ENCODE results near the gene DPYSL4.

DPYSL4 gene

GRCh38 chr10:132197271-132198067, 10.7 kb downstream of the DPYSL4 start:
- no peak for DNase-seq

DNA sequence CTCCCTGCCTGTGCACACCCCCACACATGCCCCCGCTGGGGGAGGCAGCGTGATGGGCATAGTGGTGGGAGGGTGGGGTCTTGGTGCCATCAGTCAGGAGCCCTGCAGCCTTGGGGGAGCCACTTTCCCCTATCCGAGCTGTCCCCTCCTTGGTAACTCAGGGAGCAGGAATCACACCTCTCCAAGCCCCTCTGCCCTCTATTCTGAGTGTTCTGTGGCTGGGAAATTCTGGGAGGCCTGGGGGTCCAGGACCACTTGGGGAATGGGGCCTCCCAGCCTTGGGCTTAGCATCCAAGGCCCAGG, 11.3 kb downstream of the DPYSL4 start:
- DNase-seq = no peak

GRCh38 chr10:132198381-132199181, 11.8 kb downstream of the DPYSL4 start:
- no peak for DNase-seq

DNA sequence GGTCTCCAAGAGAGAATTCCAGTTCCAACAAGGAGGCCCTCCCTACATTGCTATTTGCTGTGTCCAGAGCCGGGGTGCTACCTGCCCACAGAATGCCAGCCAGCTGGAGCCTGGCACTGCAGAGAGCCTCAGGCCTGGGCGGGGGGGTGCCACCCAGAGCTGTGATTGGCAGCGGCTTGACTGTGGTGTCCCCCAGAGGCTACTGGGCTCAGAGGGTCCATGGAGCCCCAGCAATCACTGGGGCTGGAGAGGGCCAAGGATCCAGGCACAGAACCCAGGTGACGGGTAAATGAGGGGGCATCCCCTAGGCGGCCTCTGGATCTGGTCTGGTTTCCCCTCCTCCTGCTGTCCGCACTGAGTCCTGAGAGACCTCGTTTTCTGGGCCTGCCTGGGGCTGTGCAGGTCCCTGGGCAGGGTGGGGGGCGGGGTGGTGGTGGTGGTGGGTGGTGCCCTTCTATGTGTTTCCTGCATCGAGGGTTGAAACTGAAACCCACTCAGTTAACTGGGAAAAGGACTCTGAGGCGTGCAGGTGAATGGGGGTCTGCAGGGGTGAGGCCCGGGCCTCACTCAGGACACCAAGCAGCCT, 12.6 kb downstream of the DPYSL4 start:
- no peak for DNase-seq

GRCh38 chr10:132199854-132200311, 13.1 kb downstream of the DPYSL4 start:
- no peak for DNase-seq

DNA sequence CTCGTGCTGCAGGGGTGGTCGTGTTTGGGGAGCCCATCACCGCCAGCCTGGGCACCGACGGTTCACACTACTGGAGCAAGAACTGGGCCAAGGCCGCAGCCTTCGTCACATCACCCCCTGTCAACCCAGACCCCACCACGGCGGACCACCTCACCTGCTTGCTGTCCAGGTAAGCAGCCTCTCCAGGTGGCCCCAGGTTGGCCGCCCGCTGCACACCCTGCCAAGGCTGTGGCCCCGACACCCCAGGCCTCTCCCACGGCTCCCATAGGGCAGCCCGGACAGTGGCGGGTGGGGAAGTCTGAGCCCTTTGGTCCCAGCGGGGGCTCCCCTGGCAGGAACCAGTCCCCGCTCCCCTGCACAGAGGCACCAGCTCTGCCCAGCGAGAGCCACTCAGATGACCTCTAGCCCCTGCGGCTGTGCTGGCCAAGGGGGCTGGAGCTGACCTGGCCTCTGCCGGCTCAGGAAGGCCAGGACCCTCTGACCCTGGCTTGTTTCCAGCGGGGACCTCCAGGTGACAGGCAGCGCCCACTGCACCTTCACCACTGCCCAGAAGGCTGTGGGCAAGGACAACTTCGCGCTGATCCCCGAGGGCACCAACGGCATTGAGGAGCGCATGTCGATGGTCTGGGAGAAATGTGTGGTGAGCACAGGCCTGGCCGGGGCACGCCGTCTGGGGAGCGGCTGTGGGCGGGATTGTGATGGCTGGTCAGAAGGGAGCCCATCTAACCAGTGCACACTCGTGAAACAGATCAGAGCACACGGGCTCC, 13.8 kb downstream of the DPYSL4 start:
- no peak for DNase-seq

DNA sequence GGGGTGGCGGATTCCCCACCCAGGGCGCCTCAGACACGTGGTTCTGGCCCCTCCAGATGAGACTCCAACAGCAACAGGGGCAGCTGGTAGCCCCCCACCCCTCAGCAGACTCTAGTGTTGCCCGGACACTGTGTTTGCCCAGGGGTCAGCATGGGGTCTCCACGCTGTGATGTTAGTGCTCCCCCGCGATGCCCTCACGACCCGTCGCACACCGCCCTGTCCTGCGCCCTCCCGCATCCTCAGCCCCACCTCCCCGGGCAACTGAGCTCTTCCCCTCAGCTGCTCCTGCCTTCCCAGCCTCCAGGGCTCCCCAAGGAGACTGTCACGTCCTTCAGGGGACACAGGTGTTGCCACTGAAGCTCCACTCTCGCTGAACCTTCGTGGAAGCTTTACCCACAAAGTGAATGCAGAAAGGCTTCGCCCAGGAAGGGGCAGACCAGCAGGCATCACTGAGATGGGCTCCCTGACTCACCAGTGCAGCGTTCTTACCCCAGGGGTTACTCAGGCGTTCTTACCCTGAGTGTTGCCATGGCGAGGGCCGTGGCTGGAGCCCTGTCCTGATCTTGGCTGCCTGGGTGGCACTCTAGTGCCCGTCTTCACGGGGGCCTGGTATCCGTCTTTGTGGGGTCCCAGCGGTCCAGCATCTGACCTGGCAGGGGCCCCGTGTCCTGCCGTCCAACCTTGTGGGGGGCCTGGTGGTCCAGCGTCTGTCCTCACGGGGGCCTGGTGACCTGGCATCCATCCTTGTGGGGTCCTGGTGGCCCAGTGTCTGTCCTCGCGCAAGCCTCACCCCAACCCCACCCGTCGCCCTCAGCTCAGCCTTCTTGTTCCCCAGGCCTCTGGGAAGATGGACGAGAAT, 14.6 kb downstream of the DPYSL4 start:
- DNase-seq = no peak

DNA sequence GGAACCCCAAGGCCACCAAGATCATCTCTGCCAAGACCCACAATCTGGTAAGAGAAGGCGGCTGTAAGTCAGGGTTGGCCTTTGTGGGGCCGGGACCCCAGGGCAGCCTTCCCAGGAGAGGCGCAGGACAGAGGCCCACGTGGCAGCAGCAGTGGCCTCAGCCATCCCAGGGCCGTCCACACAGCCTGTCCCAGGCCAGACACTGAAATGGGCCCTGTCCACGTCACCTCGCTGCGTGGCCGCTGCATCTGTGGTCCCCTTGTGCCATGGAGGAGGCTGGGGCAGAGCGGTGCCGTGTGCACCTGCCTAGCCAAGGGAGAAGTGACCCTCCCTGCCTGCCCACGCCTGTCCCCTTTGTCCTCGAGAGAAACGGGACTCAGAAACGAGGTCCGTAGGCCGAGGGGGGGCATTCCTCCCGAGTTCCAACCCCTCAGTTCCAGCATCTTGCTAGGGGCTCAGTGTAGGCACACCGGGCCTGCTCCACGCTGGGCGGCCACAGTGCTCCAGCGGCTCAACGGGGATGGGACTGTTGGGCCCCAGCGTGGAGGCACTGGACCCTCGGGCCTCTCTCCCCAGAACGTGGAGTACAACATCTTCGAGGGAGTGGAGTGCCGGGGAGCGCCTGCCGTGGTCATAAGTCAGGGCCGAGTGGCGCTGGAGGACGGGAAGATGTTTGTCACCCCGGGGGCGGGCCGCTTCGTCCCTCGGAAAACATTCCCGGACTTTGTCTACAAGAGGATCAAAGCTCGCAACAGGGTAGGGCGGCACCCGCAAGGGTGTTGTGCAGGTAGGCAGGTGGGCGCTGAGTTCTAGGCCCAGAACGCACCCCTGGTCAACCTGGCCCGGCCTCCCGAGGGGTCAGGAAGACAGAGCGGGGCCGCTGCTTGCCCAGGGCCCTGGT, 15.6 kb downstream of the DPYSL4 start:
- DNase-seq = no peak

DNA sequence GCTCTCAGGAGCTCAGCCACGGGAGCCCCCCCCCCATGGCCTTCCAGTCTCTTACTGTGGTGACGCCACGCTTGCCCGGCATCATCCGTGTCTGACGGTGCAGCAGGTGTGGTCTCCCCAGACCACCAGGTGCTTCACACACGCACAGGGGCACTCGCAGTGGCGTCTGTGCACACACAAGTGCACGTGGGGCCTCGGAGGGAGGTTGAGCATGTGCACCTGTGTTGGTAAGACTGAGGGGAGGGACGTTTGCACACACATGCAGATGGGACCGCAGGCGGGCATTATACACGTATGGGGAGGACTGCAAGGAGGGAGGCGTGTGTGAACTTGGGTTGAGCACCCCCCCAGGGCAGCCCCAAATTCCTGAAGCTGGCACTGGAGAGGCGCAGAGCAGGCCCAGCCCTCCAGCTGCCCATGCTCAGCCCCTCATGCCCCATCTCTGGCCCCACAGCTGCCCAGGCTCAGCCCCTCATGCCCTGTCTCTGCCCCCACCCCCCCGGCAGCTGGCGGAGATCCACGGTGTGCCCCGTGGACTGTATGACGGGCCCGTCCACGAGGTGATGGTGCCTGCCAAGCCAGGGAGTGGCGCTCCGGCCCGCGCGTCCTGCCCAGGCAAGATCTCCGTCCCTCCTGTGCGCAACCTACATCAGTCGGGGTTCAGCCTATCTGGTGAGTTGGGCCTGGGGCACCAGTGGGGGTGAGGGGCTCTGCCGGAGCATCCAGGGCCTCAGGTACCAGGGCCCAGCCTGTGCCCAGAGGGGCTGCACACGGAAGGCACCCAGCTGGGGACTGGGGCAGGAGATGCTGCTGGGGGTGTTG, 16.7 kb downstream of the DPYSL4 start:
- no peak for DNase-seq

DNA sequence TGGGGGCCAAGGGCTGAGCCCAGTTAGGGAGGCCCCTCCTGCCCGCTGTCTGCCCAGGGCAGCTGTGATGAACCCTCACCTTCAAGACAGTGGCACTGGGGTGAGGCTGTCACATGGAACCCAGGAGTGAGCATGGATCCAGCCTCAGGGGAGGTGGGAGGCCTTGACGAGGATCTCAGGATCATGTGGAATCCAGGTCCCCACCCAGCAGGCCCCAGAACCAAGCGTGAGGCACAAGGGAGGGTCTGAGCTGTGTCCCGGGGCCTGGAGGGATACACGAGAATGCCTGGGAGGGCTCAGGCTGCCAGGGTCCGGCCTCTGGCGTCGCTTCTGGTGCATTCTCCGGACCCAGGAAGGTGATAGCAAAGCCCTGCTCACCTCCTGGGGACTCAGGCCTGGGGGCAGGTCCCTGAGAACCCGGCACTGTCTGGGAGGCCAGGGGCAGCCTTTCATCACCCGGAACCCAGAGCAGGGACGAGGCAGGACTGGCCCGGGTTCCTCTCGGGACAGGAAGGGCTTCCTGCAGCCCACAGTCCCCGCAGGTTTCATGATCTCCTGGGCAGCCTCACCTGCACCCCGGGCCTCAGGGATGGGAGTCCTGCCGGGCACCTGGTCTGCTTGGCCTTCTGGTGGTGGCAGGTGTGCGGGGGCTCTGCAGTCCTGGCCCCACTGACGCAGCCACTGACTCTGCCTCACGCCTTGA, 17.5 kb downstream of the DPYSL4 start:
- no peak for DNase-seq

DNA sequence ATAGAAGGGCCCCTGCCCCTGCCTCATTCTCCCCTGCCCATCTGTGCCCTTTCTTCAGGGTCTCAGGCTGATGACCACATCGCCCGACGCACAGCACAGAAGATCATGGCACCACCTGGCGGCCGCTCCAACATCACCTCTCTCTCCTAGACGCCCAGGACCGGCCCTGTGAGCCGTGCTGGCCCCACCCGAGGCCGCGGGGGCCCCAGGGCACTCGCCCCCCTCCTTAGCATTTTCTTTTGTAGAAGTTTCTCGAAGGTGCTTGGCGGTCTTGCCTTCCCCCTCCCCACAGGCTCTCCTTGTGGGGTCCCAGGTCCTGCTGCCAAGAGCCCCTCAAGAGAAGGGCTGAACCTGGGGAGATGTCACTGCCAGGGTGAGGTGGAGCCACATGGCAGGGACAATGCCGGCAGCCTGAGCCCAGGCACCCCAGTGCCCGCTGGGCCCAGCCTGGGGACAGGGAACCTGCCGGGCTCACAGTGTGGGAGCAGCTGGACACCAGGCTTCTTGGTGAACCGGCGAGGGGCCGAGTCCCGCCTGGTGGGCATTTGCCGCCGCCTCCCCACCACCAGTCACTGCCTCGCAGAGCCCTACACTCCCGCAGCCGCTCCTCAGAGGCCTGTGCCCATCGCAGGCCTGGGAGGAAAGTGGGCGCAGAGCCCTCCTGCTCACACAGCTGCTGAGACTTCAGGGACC, 18.2 kb downstream of the DPYSL4 start:
- DNase-seq = no peak

- no peak for DNase-seq
These were observed 19.1 kb downstream of the DPYSL4 start for GRCh38 chr10:132205650-132206376.

GRCh38 chr10:132206377-132206745, 19.6 kb downstream of the DPYSL4 start:
- DNase-seq = no peak

GRCh38 chr10:132206806-132207535, 20.2 kb downstream of the DPYSL4 start:
- DNase-seq = no peak

GRCh38 chr10:132207536-132208461, 21.1 kb downstream of the DPYSL4 start:
- no peak for DNase-seq

DNA sequence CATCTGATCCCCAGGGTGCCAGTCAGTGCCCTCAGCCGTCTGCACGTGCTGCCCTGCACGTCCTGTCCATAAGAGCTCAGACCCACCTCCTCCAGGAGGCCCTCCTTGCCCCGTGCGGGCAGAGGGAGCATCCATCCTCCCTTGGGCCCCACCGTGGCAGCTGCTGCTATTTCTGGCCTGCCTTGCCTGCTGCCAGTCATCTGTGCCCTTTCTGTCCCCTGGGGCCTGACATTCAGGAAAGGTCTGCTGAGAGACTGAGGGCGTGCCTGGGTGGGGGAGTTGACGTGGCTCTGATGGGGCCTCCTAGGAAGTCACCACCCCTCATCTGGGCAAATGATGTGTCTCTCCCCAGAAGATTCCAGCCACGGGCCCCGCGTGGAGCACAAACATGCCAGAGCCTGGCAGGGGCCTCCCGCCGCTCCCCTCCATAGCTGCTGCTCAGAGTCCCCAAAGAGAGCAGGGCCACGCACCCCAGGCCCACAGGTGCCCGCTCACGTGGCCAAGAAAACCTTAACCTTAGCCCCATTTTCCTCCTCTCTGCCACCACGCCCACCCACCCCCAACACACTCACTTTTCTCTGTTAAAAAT, 21.8 kb downstream of the DPYSL4 start:
- no peak for DNase-seq

All from activated CD4-positive, alpha-beta T cell treated with anti-CD3 and anti-CD28 coated beads, Interleukin-2, Interleukin-6, amounts not matched to agents 100 ng/mL and 50 ng/mL, durations not matched to agents 16 hours and 8 hours (primary cell).